ENCODE measurements around the gene TSEN15. TPM values are rescaled to one million over a fixed set of nuclear protein-coding genes. Genes with fewer than 3 reads are reported as not detected.

TSEN15 gene
- total RNA-seq: 21.2 and 39.9 TPM in 2 replicates

GRCh38 chr1:184051485-184052193 lies at the start of gene TSEN15:
TSS of gene TSEN15 (plus strand) at chr1:184051730. CDS start at chr1:184051756, 26 bp downstream.

Other genes with a start within 250 kb of the TSEN15 start
- gene RGL1, start 246.6 kb upstream of the TSEN15 start, total RNA-seq: 0.43 and 1.7 TPM in 2 replicates
- 0.24 TPM in 1 of 2 replicates, not detected in the other for gene COLGALT2, start 14.0 kb upstream of the TSEN15 start, total RNA-seq